Fibroblast of skin of scalp (primary cell): Measurements from ENCODE around the gene TIMM10.

ENCODE experiments used
- DNase-seq: peaks from one replicate; pipeline ENCODE4 v3.0.0-alpha.2; 2013

The TIMM10 gene

DNA sequence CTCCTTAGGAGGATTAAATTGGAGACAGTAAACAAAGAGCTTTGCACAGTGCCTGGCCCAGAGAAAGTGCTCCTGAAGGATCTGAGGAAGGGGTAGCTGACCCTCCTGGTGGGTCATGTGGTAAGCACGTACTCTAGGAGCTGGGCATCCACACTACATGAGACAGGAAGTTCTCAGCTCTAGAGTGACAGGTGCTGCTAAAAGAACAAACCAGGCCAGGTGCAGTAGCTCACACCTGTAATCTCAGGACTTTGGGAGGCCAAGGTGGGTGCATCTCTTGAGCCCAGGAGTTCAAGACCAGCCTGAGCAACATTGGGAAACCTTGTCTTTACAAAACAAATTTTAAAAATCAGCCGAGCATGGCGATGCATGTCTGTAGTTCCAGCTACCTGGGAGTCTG lies 28.2 kb downstream of the TIMM10 start:
- no peak for DNase-seq

DNA sequence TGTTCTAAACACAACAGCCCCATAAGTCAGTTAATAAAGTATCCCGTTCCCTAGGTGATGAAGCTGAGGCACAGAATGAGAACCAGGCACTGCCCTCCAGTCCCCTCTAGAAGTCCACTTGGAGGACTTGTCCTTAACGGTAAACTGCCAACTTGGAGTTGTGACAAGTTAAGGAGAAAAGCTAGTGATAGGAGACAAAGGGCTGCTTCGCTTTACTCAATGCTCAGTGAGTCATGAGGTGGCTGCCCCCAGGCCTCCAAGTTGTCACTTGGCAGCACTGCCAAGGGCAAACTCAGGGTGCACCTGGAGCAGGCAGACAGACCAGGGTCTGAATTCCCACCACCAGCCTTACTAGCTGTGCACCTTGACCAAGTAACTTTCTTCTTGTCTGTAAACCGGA lies 28.6 kb downstream of the TIMM10 start:
- DNase-seq = no peak

DNA sequence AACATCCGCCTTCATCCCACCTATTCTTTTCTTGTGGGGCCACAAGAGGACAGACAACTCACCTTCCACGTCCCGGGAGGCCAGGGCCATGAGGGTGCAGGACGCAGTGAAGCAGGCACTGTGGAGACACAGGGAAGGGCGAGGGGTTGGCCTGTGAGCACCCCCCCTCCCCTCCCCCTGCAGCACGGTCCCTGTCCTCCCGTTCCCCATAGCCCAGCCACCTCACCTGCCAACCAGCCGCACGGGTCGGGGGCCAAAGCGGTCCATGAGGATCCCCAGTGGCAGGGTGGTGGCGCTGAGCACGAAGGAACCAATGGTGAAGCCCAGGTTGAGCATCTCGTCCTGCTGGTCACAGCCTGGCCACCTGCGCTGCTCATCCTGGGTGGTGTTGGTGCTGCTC lies 29.6 kb downstream of the TIMM10 start:
- DNase-seq = no peak

GRCh38 chr11:57500515-57500914 lies 30.0 kb downstream of the TIMM10 start:
- DNase-seq = no peak

DNA sequence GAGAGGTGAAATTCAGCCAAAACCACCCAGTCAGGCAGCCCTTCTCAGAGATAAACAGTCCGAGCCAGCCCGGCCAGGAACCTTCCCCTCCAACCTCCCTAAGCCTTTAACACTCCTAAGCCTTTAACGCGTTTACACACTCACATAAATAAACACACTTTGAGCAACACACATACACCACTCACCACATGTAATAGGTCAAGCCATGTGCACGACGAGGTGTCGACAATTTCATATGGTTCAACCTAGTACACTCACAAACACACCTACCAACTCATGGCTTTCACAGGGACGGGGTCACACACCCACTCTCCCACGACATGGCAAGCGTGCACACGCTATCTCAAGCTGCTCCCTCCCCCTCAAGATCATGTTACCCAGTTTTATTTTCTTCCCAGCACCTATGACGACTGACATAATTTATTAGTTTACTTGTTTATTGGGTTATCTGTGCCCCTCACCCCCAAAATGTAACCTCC lies 30.5 kb downstream of the TIMM10 start:
- DNase-seq = no peak

GRCh38 chr11:57499413-57499982 lies 31.1 kb downstream of the TIMM10 start:
- DNase-seq = peak; percentile 89

- no peak for DNase-seq
Observed at GRCh38 chr11:57498540-57498939, 32.0 kb downstream of the TIMM10 start.

DNA sequence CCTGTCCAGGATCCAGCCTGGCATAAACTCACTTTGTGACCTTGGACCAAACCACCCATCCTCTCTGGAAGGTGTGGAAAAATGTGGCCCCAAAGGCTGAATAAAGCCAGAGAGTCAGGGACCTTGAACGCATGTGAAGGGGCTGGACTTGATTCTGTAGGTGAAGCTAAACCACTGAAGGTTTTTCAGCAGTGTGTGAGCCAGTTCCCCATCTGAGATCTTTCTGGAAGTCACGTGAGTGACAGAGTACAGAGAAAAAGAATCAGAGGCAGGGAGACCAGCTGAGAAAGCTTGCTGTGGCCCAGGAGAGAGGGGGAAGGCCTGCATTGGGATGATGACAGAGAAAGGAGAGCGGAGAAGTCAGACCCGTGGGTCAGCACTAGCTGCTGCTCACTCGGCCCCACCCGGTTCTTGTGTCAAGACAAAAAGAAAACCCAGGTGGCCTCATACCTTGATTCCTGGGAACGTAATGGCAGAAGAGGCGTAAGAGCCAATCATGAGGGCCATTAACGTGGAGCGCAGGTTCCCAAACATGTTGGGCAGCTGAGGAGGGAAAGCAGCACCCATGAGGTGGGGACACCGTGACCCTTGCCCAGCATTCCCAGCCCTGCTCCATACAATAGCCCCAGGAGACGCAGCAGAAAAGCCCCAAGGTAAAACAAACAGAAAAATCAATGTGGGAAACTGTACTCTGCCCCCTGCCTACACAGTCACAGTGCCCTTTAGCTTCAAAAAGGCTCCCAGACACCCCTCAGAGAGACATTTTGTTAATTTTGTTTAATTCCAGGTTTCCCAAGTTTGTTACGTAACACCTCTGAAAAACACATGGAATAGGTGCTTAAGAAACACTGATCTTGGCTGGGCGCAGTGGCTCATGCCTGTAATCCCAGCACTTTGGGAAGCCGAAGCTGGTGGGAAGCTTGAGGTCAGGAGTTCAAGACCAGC lies 33.0 kb downstream of the TIMM10 start:
- no peak for DNase-seq

DNA sequence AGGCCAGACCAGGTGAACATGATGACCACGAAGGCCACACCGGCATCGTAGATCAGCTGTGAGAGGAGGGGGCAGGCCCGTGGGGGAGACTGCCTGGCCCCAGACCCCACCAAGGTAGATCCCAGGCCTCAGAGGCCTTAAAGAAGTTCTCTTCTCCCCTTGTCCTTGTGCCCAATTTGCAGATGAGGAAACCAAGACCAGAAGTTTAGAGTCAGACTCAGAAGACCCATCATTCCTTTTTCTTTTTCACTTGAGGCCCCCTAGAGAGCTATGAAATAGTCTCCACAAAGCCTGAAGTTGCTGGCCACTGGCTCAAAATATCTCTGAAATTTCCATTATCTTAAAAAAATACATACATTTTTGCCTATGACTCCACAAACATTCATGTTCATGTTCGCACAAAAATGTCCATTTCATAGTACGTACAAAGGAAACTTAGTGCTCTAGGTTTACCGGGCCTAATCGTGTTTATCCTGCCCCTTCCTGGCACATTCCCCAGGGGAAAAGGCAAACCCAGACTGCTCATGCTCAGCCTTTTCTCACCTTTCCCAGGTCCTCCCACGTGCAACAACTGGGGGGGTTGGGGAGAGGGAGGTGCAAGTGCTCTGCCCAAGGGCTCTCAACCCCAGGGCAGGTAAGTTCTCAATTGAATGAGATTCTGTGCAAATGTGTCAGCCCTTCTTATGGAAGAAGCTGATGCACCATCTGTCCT lies 34.3 kb downstream of the TIMM10 start:
- DNase-seq = no peak

DNA sequence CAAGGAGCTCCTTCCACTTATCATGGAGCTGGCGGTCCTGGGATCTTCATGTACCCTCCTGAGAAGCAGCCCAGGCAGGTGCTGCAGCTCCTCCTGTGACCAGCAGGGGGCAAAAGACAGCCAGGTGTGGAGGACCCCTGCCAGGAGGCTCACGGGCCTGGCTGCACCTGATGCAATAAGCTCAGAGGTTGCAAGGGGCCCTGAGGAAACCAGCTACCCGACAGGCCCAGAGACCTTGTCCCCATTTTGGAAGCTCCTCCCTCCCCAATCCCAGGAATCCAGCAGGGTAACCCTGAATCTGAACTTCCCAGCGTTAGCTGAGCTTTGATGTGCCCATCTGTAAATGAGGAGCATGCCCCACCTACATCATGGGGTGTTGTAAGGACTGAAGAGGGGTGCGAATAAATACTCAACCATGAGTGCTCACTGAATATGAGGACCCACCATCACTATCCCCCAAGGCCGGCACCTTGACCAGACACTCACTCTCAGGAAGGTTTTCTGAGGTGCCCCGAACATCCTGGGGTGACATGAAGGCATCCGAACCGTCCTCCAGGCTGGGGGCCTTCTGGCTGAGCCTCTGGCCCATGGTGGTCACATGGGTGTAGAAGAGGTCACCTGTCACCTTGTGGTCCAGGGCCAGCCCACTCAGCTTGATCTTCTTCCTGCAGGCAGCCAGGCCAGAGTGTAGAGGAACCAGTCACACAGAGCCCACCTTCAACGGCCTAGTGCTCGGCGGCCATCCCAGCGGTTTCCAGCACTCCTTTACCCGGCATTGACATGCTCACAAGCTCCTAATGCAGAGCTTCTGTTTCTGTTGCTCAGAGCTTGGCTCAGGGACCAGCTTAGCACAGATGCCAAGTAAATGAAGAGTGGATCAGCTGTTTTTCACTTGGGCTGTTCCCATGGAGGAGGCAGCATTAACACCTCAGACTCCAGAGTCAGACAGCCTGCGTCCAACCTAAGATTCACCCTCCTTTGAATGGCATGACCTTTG lies 36.7 kb downstream of the TIMM10 start:
- peak; percentile 32 for DNase-seq

DNA sequence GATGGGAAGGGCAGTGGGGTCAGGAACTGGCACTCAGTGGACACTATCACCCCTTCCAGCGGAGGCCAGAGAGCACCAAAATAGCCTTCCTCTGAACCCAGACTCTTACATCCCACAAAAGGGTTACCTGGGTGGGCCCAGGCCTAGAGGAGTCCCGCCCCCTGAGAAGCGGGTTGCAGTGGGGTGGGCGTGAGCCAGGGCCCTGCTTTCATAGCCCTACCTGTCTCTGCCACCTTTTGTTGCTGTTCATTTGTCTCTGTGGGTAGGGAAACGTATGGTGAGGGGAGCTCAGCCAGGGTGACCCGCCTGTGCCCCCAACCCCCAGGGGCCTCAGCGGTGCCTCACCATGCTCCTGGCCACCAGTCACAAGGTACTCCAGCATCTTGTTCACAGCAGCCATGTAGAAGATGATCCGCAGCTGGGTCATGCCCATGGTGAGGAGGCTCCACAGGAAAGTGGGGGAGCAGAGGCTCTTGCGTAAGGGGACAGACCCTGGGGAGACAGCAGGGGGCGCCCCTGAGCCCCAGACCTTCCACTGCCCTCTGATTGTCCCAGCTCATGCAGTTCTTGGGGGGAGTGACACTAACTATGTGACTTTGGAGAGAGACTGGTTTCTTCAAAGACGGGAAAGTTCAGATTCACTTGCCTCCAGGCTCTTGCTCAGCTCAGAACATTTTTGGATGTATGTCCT lies 39.0 kb downstream of the TIMM10 start:
- peak; percentile 38 for DNase-seq

DNA sequence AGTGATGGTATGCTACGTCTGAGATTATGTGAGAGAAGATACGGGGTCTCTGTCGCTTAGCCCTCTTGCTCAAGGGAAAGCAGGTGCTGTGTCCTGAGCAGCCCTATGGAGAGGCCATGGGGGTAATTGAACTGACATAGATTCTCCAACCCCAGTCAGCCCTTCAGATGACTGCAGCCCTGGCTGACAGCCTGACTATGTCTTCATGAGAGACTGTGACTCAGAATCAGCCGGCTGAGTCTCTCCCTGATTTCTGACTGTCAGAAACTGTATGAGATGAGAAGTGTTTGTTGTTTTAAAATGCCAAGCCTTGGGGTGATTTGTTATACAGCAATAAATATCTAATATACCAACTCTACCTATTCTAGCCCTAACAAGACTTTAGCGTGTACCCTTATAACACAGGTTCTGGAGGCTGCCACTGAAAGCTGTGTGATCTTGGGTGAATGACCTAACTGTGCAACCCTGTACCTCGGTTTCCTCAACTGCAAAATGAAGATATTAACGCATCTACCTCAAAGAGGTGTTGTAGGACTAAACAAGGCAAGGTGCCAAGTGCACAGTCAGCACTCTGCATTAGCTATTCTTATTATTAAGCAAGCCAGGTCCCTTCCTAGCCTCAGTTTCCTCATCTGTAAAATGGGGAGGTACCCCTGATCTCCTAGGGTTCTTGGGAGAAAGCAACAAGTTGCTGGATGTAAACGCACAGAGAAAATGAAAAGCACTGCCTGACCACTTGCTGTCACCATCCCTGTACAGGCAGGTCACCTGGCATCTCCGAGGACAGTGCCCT lies 39.9 kb downstream of the TIMM10 start:
- DNase-seq = no peak

DNA sequence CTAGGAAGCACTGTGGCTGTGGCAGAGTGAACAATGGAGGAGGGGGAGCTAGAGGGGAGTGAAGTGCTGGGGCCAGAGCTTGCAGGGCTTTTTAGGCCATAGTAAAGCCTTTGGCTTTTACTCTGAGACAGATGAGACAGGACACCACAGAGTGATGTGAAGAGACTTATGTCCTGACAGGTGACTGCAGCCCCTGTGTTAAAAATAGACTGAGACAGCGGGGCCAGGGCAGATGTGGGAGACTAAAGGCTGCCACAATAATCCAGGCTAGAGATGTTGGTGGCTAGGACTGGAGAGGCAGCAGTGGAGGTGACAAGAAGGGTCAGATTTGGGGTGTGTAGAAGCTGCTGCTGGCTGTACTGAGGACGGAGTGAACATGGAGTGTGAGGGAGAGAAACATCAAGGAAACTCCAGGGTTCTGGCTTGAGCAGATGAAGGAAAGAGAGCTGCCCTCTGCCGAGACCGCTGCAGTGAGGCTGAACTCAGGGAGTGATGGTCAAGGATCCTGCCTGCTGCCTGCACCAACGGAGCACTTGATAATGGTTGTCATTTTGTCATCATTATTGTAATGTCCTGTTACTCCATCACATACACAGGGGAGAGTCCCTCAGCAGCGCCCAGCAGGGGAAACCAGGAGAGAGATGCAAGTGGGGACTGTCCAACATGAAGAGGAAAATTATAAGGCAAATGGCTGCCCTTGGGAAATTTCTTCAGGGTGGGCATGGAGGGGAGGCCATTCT lies 42.5 kb downstream of the TIMM10 start:
- no peak for DNase-seq

- no peak for DNase-seq
Observed at GRCh38 chr11:57487021-57487778, 43.4 kb downstream of the TIMM10 start.

DNA sequence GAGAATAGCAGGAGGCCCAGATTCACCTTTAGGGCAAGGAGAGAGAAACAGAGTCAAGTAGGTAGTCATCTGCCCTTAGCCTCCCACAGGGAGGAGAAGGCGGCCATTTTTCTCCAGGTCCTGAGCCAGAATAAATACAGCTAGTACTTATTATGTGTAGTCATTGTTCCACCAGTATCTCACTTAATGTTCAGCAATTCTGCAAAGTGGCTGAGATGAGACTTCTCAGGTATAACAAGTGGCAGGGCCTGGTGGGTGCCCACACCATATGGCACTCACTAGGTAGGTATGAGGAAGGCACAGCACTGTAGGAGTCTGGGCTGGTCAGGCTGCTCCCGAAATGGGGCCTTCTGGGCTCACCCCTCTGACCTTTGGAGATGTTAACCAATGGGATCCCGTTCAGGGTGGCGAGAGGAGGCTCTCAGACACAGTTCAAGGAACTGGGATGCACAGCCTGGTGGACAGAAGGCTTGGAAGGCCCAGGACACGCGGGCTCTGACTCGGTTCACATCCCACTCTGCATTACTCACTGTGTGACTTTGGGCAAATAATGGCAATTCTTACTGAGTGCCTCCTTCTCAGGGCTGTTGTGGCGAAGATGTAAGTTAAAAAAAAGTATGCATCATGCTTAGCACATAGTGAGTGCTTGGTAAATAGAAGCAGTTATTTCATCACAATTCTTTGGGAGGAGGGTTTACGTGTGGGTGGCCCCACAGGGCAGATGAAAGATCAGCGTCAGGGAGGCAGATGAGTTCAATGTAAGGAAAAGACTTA lies 45.1 kb downstream of the TIMM10 start:
- no peak for DNase-seq

- no peak for DNase-seq
Observed at GRCh38 chr11:57484141-57484710, 46.3 kb downstream of the TIMM10 start.

- no peak for DNase-seq
Observed at GRCh38 chr11:57483562-57483918, 47.0 kb downstream of the TIMM10 start.
